Astrocyte (in vitro differentiated cells and primary cell): ENCODE measurements around the gene YTHDF1. TPM values are rescaled to one million over a fixed set of nuclear protein-coding genes. Genes with fewer than 3 reads are reported as not detected.
A peak's percentile ranks its signal among the peaks of the same experiment; 100 is the strongest.

Source experiments
- DNase-seq: peaks from one replicate; pipeline ENCODE4 v3.0.0-alpha.2; 2010; ENCODE audit warnings: low read depth
- FAIRE-seq: peaks from 2 replicates; lab custom pipeline; 2011; peaks lifted over from hg19 to GRCh38; lab: Jason Lieb, UNC
- H2AFZ ChIP-seq: 2 replicates; pipeline ENCODE4 v1.6.0; 2012; ENCODE audit warnings: low read depth, low read length, inconsistent platforms
- H3K27ac ChIP-seq: 2 replicates; pipeline ENCODE4 v1.5.1; 2011; ENCODE audit warnings: low read depth, low read length, inconsistent platforms
- H3K27me3 ChIP-seq: 2 replicates; pipeline ENCODE4 v1.6.0; 2011; ENCODE audit warnings: low read length, inconsistent platforms; ENCODE audit not compliant: insufficient read depth
- H3K36me3 ChIP-seq: 2 replicates; pipeline ENCODE4 v1.5.1; 2011; ENCODE audit warnings: low read length, inconsistent platforms; ENCODE audit not compliant: insufficient read depth
- H3K4me1 ChIP-seq: 2 replicates; pipeline ENCODE4 v1.5.1; 2011; ENCODE audit warnings: low read length, inconsistent platforms; ENCODE audit not compliant: insufficient read depth
- H3K4me2 ChIP-seq: 2 replicates; pipeline ENCODE4 v1.6.0; 2012; ENCODE audit warnings: low read length, inconsistent platforms
- H3K4me3 ChIP-seq: 2 replicates; pipeline ENCODE4 v1.5.1; 2011; ENCODE audit warnings: low read depth, mild to moderate bottlenecking, low read length, inconsistent platforms; ENCODE audit not compliant: insufficient read depth
- H3K79me2 ChIP-seq: 2 replicates; pipeline ENCODE4 v1.6.0; 2012; ENCODE audit warnings: mild to moderate bottlenecking, low read length, inconsistent platforms; ENCODE audit not compliant: insufficient read depth
- H3K9ac ChIP-seq: 2 replicates; pipeline ENCODE4 v1.6.0; 2012; ENCODE audit warnings: mild to moderate bottlenecking, low read length, inconsistent platforms
- H3K9me3 ChIP-seq: 2 replicates; pipeline ENCODE4 v1.5.1; 2012; ENCODE audit warnings: low read depth, mild to moderate bottlenecking, low read length, inconsistent platforms; ENCODE audit not compliant: insufficient read depth
- H4K20me1 ChIP-seq: 2 replicates; pipeline ENCODE4 v1.6.0; 2012; ENCODE audit warnings: low read length, inconsistent platforms; ENCODE audit not compliant: insufficient read depth
- H3K27ac Mint-ChIP-seq: one replicate; pipeline ENCODE4 v1.8.0; 2021; ENCODE audit warnings: mild to moderate bottlenecking, mixed read lengths; ENCODE audit not compliant: unreplicated experiment
- H3K27me3 Mint-ChIP-seq: one replicate; pipeline ENCODE4 v1.8.0; 2021; ENCODE audit warnings: low read depth, mixed read lengths; ENCODE audit not compliant: unreplicated experiment
- H3K36me3 Mint-ChIP-seq: one replicate; pipeline ENCODE4 v1.8.0; 2021; ENCODE audit warnings: low read depth, mixed read lengths; ENCODE audit not compliant: unreplicated experiment
- H3K4me1 Mint-ChIP-seq: one replicate; pipeline ENCODE4 v1.8.0; 2021; ENCODE audit warnings: low read depth, mixed read lengths; ENCODE audit not compliant: unreplicated experiment
- H3K4me3 Mint-ChIP-seq: one replicate; pipeline ENCODE4 v1.8.0; 2021; ENCODE audit warnings: mild to moderate bottlenecking, moderate library complexity, mixed read lengths; ENCODE audit not compliant: unreplicated experiment
- H3K9me3 Mint-ChIP-seq: one replicate; pipeline ENCODE4 v1.8.0; 2021; ENCODE audit warnings: mild to moderate bottlenecking, mixed read lengths; ENCODE audit not compliant: unreplicated experiment
- CTCF ChIP-seq: IDR thresholded peaks from 2 replicates; pipeline ENCODE4 v1.5.1; 2011; ENCODE audit warnings: low read depth, mild to moderate bottlenecking, inconsistent platforms, low read length, moderate library complexity; ENCODE audit not compliant: insufficient read depth
- EZH2 ChIP-seq: IDR thresholded peaks from 2 replicates; pipeline ENCODE4 v1.6.1; 2012; ENCODE audit warnings: mild to moderate bottlenecking, low read length, inconsistent platforms; ENCODE audit not compliant: insufficient read depth
- total RNA-seq: library from RNA; stranded (reverse); gene quantifications from 2 replicates; pipeline ENCODE4 v1.2.1, GENCODE V29; 2021

Gene YTHDF1
- total RNA-seq, 1 donor from 2014 or later = 107 TPM

DNA sequence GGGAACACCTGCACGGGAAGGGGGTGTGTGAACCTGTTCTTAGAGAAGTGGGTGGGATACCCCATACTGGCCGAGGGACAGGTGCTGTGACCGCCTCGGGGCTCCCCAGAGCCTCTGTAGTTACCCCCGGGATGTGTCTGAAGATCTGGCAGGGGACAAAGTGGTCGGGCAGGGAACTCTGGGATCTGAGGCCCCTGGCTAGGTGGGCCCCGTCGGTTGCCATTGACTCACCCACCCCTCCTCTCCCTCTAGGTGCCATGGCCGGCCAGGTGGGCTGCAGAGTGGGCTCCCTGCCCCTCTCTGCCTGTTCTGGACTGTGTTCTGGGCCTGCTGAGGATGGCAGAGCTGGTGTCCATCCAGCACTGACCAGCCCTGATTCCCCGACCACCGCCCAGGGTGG, 24.1 kb upstream of the YTHDF1 start:
- FAIRE-seq = no peak

DNA sequence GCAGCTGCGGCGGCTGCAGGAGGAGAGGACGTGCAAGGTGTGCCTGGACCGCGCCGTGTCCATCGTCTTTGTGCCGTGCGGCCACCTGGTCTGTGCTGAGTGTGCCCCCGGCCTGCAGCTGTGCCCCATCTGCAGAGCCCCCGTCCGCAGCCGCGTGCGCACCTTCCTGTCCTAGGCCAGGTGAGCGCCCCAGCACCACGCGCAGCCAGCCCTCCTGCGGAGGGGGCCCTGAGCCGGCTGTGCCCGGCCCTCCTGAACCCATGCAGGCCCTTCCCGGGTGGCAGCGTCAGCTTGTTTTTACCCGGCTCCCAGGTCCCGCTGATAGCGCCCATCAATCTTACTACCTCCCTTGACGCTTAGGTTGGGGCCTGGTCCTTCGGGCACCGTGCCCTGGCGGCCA, 23.5 kb upstream of the YTHDF1 start:
- no peak overlapping the region for H3K4me3 ChIP-seq
- peak overlapping the region; percentile 66 for H3K27ac Mint-ChIP-seq
- no peaks in the 10 kb centered on the region for H3K9me3 Mint-ChIP-seq
- TF ChIP-seq EZH2 (no peak), CTCF (no peak)
- no peaks in the 10 kb centered on the region for H3K9me3 ChIP-seq
- H4K20me1 ChIP-seq = no peaks in the 10 kb centered on the region
- H3K4me2 ChIP-seq = no peak overlapping the region
- H3K36me3 ChIP-seq = no peaks in the 10 kb centered on the region
- H3K4me1 Mint-ChIP-seq = no peaks in the 10 kb centered on the region
- H3K27me3 ChIP-seq = no peaks in the 10 kb centered on the region
- H3K4me1 ChIP-seq = peaks cover 7% of the 10 kb centered on the region
- no peaks in the 10 kb centered on the region for H3K79me2 ChIP-seq
- DNase-seq (no peak), FAIRE-seq (no peak)
- no peak overlapping the region for H3K4me3 Mint-ChIP-seq
- no peak overlapping the region for H2AFZ ChIP-seq
- no peak overlapping the region for H3K27ac ChIP-seq
- peaks cover 5% of the 10 kb centered on the region for H3K27me3 Mint-ChIP-seq
- no peak overlapping the region for H3K9ac ChIP-seq
- H3K36me3 Mint-ChIP-seq = peaks cover 4% of the 10 kb centered on the region

More for the DNA sequence above, 24.1 kb upstream of the YTHDF1 start:
- H3K36me3 Mint-ChIP-seq = peaks cover 4% of the 10 kb centered on the region
- H3K4me3 Mint-ChIP-seq = no peak overlapping the region
- Histone ChIP-seq H3K4me3 (no peak overlapping the region), H2AFZ (no peak overlapping the region), H3K79me2 (no peaks in the 10 kb centered on the region), H3K4me2 (no peak overlapping the region), H3K27ac (no peak overlapping the region), H4K20me1 (no peaks in the 10 kb centered on the region), H3K27me3 (no peaks in the 10 kb centered on the region), H3K4me1 (peaks cover 4% of the 10 kb centered on the region), H3K36me3 (no peaks in the 10 kb centered on the region), H3K9ac (no peak overlapping the region), H3K9me3 (no peaks in the 10 kb centered on the region)
- H3K9me3 Mint-ChIP-seq = no peaks in the 10 kb centered on the region
- DNase-seq = no peak
- H3K27ac Mint-ChIP-seq = peak overlapping the region; percentile 66
- no peaks in the 10 kb centered on the region for H3K4me1 Mint-ChIP-seq
- H3K27me3 Mint-ChIP-seq = peaks cover 5% of the 10 kb centered on the region
- TF ChIP-seq EZH2 (no peak), CTCF (no peak)

DNA sequence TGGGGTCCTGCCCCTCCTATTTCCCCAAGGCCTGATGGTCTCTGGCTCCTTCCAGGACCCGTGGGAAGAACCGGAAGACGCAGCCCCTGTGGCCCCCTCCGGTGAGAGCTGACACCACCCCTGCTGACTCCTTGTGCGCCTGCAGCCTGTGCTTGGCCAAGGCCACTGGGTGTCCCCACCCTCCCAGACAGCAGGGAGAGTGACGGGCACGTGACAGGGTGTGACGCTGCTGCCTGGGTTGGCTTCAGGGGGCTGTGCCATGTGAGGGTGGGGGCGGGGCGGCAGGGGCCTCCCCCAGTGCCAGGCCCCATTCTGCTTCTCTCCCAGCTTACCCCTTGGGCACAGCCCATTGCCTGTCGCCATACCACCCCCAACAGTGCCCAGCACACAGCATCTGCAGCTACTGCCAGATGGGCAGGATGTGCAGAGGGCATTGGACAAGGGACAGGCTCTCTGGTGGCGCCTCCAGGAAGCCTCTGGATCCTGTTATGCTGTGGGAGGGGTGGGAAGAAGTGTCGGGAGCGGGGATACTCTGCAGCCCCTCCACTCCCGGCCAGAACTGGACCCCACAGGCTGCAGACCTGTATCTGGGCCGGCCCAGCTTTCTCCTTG, 22.7 kb upstream of the YTHDF1 start:
- H3K27me3 Mint-ChIP-seq = peaks cover 1% of the 10 kb centered on the region
- Histone ChIP-seq H3K27ac (no peak overlapping the region), H3K9ac (no peak overlapping the region), H3K4me3 (no peak overlapping the region), H3K4me2 (no peak overlapping the region), H3K27me3 (no peaks in the 10 kb centered on the region), H2AFZ (no peak overlapping the region), H4K20me1 (no peaks in the 10 kb centered on the region), H3K4me1 (peaks cover 10% of the 10 kb centered on the region), H3K36me3 (no peaks in the 10 kb centered on the region), H3K9me3 (no peaks in the 10 kb centered on the region), H3K79me2 (no peaks in the 10 kb centered on the region)
- no peaks in the 10 kb centered on the region for H3K4me1 Mint-ChIP-seq
- TF ChIP-seq EZH2 = no peak
- TF ChIP-seq CTCF = no peak
- peaks cover 4% of the 10 kb centered on the region for H3K36me3 Mint-ChIP-seq
- DNase-seq = no peak
- H3K4me3 Mint-ChIP-seq = no peak overlapping the region
- H3K9me3 Mint-ChIP-seq = no peaks in the 10 kb centered on the region
- H3K27ac Mint-ChIP-seq = no peak overlapping the region
- no peak for FAIRE-seq
